Right lobe of liver (tissue), 4 donors: Measurements from ENCODE around the gene ZNF764.

Experiments
- CTCF ChIP-seq, 4 donors: fragments of 200-600 bp in 3 of 4; fragments of 450-650 bp in 1 of 4; IDR thresholded peaks; one replicate each; pipeline versions ENCODE4 v1.5.1 to v1.8.0; 2016 to 2022; ENCODE audit warnings: antibody characterized with exemption in 4 of 4, mild to moderate bottlenecking in 2 of 4
- POLR2A ChIP-seq: fragments of 450-650 bp; IDR thresholded peaks from one replicate; pipeline ENCODE4 v1.6.1; 2017; ENCODE audit warnings: antibody characterized with exemption, mild to moderate bottlenecking
- donor health status: DM: no; HTN: no; CAD: no.
- donor health status: DM: no; HTN: no; CAD: no.
- donor health status: DM: no; HTN: yes; CAD: no.

- TF ChIP-seq CTCF (IDR thresholded peaks at IDR 0.05) (no peak), POLR2A (no peak)
These were observed 30.5 kb upstream of the ZNF764 start for GRCh38 chr16:30588651-30589050.
